ENCODE measurements around the gene HBB. TPM values are rescaled to one million over a fixed set of nuclear protein-coding genes. Genes with fewer than 3 reads are reported as not detected.

The HBB gene
- total RNA-seq, 1 experiment from 2014 or later = not detected

GRCh38 chr11:5229356-5229755, 2.5 kb upstream of the HBB start:
- no peak for DNase-seq
- no peak overlapping the region for H3K9ac ChIP-seq (ENCODE audit: low read length)
- no peak overlapping the region for H3K4me3 ChIP-seq (ENCODE audit: low read length)
- H3K27ac ChIP-seq (ENCODE audit: low read length) = no peak overlapping the region
- H3K9me2 ChIP-seq (replicated peaks; ENCODE audit: insufficient read depth, low read length) = no peaks in the 10 kb centered on the region
- H3K27me3 ChIP-seq (ENCODE audit: low read length) = no peaks in the 10 kb centered on the region
- H2AFZ ChIP-seq (ENCODE audit: low read length) = no peak overlapping the region
- no peaks in the 10 kb centered on the region for H3K9me3 ChIP-seq (ENCODE audit: low read length)
- H3K4me1 ChIP-seq (ENCODE audit: low read length) = no peaks in the 10 kb centered on the region
- H3K36me3 ChIP-seq (ENCODE audit: insufficient read depth, low read length) = no peaks in the 10 kb centered on the region
- H3K79me2 ChIP-seq (ENCODE audit: low read length) = no peaks in the 10 kb centered on the region
- no peak overlapping the region for H3K4me2 ChIP-seq (ENCODE audit: low read depth, low read length, poor library complexity, severe bottlenecking)
- H4K20me1 ChIP-seq (ENCODE audit: insufficient read depth, low read depth, low read length) = no peaks in the 10 kb centered on the region

GRCh38 chr11:5228124-5228523, 1.3 kb upstream of the HBB start:
- H2AFZ ChIP-seq (ENCODE audit: low read length) = no peak overlapping the region
- H3K36me3 ChIP-seq (ENCODE audit: insufficient read depth, low read length) = no peaks in the 10 kb centered on the region

GRCh38 chr11:5227681-5228080, 810 bp upstream of the HBB start:
- no peak overlapping the region for H3K27ac ChIP-seq (ENCODE audit: low read length)
- H2AFZ ChIP-seq (ENCODE audit: low read length) = no peak overlapping the region
- no peak overlapping the region for H3K4me2 ChIP-seq (ENCODE audit: low read depth, low read length, poor library complexity, severe bottlenecking)
- H3K36me3 ChIP-seq (ENCODE audit: insufficient read depth, low read length) = no peaks in the 10 kb centered on the region
- no peaks in the 10 kb centered on the region for H3K79me2 ChIP-seq (ENCODE audit: low read length)
- DNase-seq = no peak
- H3K4me3 ChIP-seq (ENCODE audit: low read length) = no peak overlapping the region
- H4K20me1 ChIP-seq (ENCODE audit: insufficient read depth, low read depth, low read length) = no peaks in the 10 kb centered on the region
- no peaks in the 10 kb centered on the region for H3K9me2 ChIP-seq (replicated peaks; ENCODE audit: insufficient read depth, low read length)
- H3K9me3 ChIP-seq (ENCODE audit: low read length) = no peaks in the 10 kb centered on the region
- H3K27me3 ChIP-seq (ENCODE audit: low read length) = no peaks in the 10 kb centered on the region
- H3K9ac ChIP-seq (ENCODE audit: low read length) = no peak overlapping the region
- H3K4me1 ChIP-seq (ENCODE audit: low read length) = no peaks in the 10 kb centered on the region

More at GRCh38 chr11:5228124-5228523, 1.3 kb upstream of the HBB start:
- Histone ChIP-seq H3K4me1 (ENCODE audit: low read length) (no peaks in the 10 kb centered on the region), H3K4me3 (ENCODE audit: low read length) (no peak overlapping the region), H3K27me3 (ENCODE audit: low read length) (no peaks in the 10 kb centered on the region), H3K79me2 (ENCODE audit: low read length) (no peaks in the 10 kb centered on the region), H4K20me1 (ENCODE audit: insufficient read depth, low read depth, low read length) (no peaks in the 10 kb centered on the region), H3K9ac (ENCODE audit: low read length) (no peak overlapping the region), H3K27ac (ENCODE audit: low read length) (no peak overlapping the region), H3K9me2 (replicated peaks; ENCODE audit: insufficient read depth, low read length) (no peaks in the 10 kb centered on the region), H3K4me2 (ENCODE audit: low read depth, low read length, poor library complexity, severe bottlenecking) (no peak overlapping the region), H3K9me3 (ENCODE audit: low read length) (no peaks in the 10 kb centered on the region)
- DNase-seq = no peak

- Histone ChIP-seq H4K20me1 (ENCODE audit: insufficient read depth, low read depth, low read length) (no peaks in the 10 kb centered on the region), H3K79me2 (ENCODE audit: low read length) (no peaks in the 10 kb centered on the region), H3K36me3 (ENCODE audit: insufficient read depth, low read length) (no peaks in the 10 kb centered on the region), H3K9me2 (replicated peaks; ENCODE audit: insufficient read depth, low read length) (no peaks in the 10 kb centered on the region), H3K27me3 (ENCODE audit: low read length) (no peaks in the 10 kb centered on the region), H2AFZ (ENCODE audit: low read length) (no peak overlapping the region), H3K27ac (ENCODE audit: low read length) (no peak overlapping the region), H3K4me3 (ENCODE audit: low read length) (no peak overlapping the region), H3K9me3 (ENCODE audit: low read length) (no peaks in the 10 kb centered on the region), H3K4me2 (ENCODE audit: low read depth, low read length, poor library complexity, severe bottlenecking) (no peak overlapping the region), H3K9ac (ENCODE audit: low read length) (no peak overlapping the region), H3K4me1 (ENCODE audit: low read length) (no peaks in the 10 kb centered on the region)
- no peak for DNase-seq
Measured at GRCh38 chr11:5225480-5225871, 1.4 kb downstream of the HBB start.

- H3K9me3 ChIP-seq (ENCODE audit: low read length) = no peaks in the 10 kb centered on the region
- no peaks in the 10 kb centered on the region for H3K79me2 ChIP-seq (ENCODE audit: low read length)
- no peaks in the 10 kb centered on the region for H4K20me1 ChIP-seq (ENCODE audit: insufficient read depth, low read depth, low read length)
- no peak overlapping the region for H3K9ac ChIP-seq (ENCODE audit: low read length)
- no peak overlapping the region for H3K4me3 ChIP-seq (ENCODE audit: low read length)
- H3K4me1 ChIP-seq (ENCODE audit: low read length) = no peaks in the 10 kb centered on the region
- H2AFZ ChIP-seq (ENCODE audit: low read length) = no peak overlapping the region
- no peaks in the 10 kb centered on the region for H3K9me2 ChIP-seq (replicated peaks; ENCODE audit: insufficient read depth, low read length)
- no peak overlapping the region for H3K27ac ChIP-seq (ENCODE audit: low read length)
- H3K4me2 ChIP-seq (ENCODE audit: low read depth, low read length, poor library complexity, severe bottlenecking) = no peak overlapping the region
- no peaks in the 10 kb centered on the region for H3K27me3 ChIP-seq (ENCODE audit: low read length)
- no peak for DNase-seq
- H3K36me3 ChIP-seq (ENCODE audit: insufficient read depth, low read length) = no peaks in the 10 kb centered on the region
Measured at GRCh38 chr11:5224538-5225479, 2.1 kb downstream of the HBB start.

GRCh38 chr11:5223686-5224085, 3.2 kb downstream of the HBB start:
- no peak overlapping the region for H3K4me3 ChIP-seq (ENCODE audit: low read length)
- H3K9me2 ChIP-seq (replicated peaks; ENCODE audit: insufficient read depth, low read length) = no peaks in the 10 kb centered on the region
- no peak overlapping the region for H3K9ac ChIP-seq (ENCODE audit: low read length)
- H4K20me1 ChIP-seq (ENCODE audit: insufficient read depth, low read depth, low read length) = no peaks in the 10 kb centered on the region
- H3K36me3 ChIP-seq (ENCODE audit: insufficient read depth, low read length) = no peaks in the 10 kb centered on the region
- no peaks in the 10 kb centered on the region for H3K4me1 ChIP-seq (ENCODE audit: low read length)
- no peaks in the 10 kb centered on the region for H3K9me3 ChIP-seq (ENCODE audit: low read length)
- H3K27ac ChIP-seq (ENCODE audit: low read length) = no peak overlapping the region
- DNase-seq = no peak
- H3K27me3 ChIP-seq (ENCODE audit: low read length) = no peaks in the 10 kb centered on the region
- no peaks in the 10 kb centered on the region for H3K79me2 ChIP-seq (ENCODE audit: low read length)
- no peak overlapping the region for H3K4me2 ChIP-seq (ENCODE audit: low read depth, low read length, poor library complexity, severe bottlenecking)
- H2AFZ ChIP-seq (ENCODE audit: low read length) = no peak overlapping the region

- Histone ChIP-seq H3K27ac (ENCODE audit: low read length) (no peak overlapping the region), H3K9me3 (ENCODE audit: low read length) (no peaks in the 10 kb centered on the region), H3K9me2 (replicated peaks; ENCODE audit: insufficient read depth, low read length) (no peaks in the 10 kb centered on the region), H2AFZ (ENCODE audit: low read length) (no peak overlapping the region), H3K4me1 (ENCODE audit: low read length) (no peaks in the 10 kb centered on the region), H3K4me3 (ENCODE audit: low read length) (no peak overlapping the region), H4K20me1 (ENCODE audit: insufficient read depth, low read depth, low read length) (no peaks in the 10 kb centered on the region), H3K79me2 (ENCODE audit: low read length) (no peaks in the 10 kb centered on the region), H3K4me2 (ENCODE audit: low read depth, low read length, poor library complexity, severe bottlenecking) (no peak overlapping the region), H3K9ac (ENCODE audit: low read length) (no peak overlapping the region), H3K36me3 (ENCODE audit: insufficient read depth, low read length) (no peaks in the 10 kb centered on the region), H3K27me3 (ENCODE audit: low read length) (no peaks in the 10 kb centered on the region)
- no peak for DNase-seq
Measured at GRCh38 chr11:5223146-5223545, 3.7 kb downstream of the HBB start.

GRCh38 chr11:5210376-5210885, 16.4 kb downstream of the HBB start:
- H4K20me1 ChIP-seq (ENCODE audit: insufficient read depth, low read depth, low read length) = no peaks in the 10 kb centered on the region
- H3K4me1 ChIP-seq (ENCODE audit: low read length) = no peaks in the 10 kb centered on the region
- no peaks in the 10 kb centered on the region for H3K79me2 ChIP-seq (ENCODE audit: low read length)
- H3K27me3 ChIP-seq (ENCODE audit: low read length) = no peaks in the 10 kb centered on the region
- no peak overlapping the region for H3K27ac ChIP-seq (ENCODE audit: low read length)
- no peaks in the 10 kb centered on the region for H3K36me3 ChIP-seq (ENCODE audit: insufficient read depth, low read length)
- no peak overlapping the region for H3K4me3 ChIP-seq (ENCODE audit: low read length)
- no peak overlapping the region for H3K9ac ChIP-seq (ENCODE audit: low read length)
- no peak for DNase-seq
- H2AFZ ChIP-seq (ENCODE audit: low read length) = no peak overlapping the region
- H3K9me3 ChIP-seq (ENCODE audit: low read length) = no peaks in the 10 kb centered on the region
- H3K9me2 ChIP-seq (replicated peaks; ENCODE audit: insufficient read depth, low read length) = no peaks in the 10 kb centered on the region
- H3K4me2 ChIP-seq (ENCODE audit: low read depth, low read length, poor library complexity, severe bottlenecking) = no peak overlapping the region

All from Karpas-422 (cell line).